GM18873 (cell line): Measurements from ENCODE around the gene NOBOX.
"Not testable (repeated sequence)": the region's sequence is repeated elsewhere in the genome, so short reads cannot be mapped to it uniquely, and the experiment has no call there.

Experiments used
- ATAC-seq: cut with Tn5 transposase; IDR thresholded peaks from one replicate; pipeline ENCODE4 v1.9.1; 2021; ENCODE audit warnings: mild to moderate bottlenecking, moderate library complexity, moderate number of reproducible peaks; ENCODE audit not compliant: unreplicated experiment, low FRiP score

The NOBOX gene

GRCh38 chr7:144403649-144404061 lies at the start of gene NOBOX:
Gene NOBOX, minus strand, starts transcription at chr7:144403693.
- no peak for ATAC-seq

GRCh38 chr7:144452064-144452463 lies 48.6 kb upstream of the NOBOX start:
- ATAC-seq = no peak

GRCh38 chr7:144445590-144445989 lies 42.1 kb upstream of the NOBOX start:
- ATAC-seq = no peak

- ATAC-seq = no peak
Measured at GRCh38 chr7:144439717-144440205, 36.3 kb upstream of the NOBOX start.

GRCh38 chr7:144438759-144439158 lies 35.3 kb upstream of the NOBOX start:
- ATAC-seq = no peak

- no peak for ATAC-seq
Measured at GRCh38 chr7:144437370-144438191, 34.1 kb upstream of the NOBOX start.

- ATAC-seq = no peak
Measured at GRCh38 chr7:144436500-144436899, 33.0 kb upstream of the NOBOX start.

- no peak for ATAC-seq
Measured at GRCh38 chr7:144428431-144428830, 24.9 kb upstream of the NOBOX start.

- not testable (repeated sequence) for ATAC-seq
Measured at GRCh38 chr7:144427539-144427938, 24.0 kb upstream of the NOBOX start.

GRCh38 chr7:144418931-144419330 lies 15.4 kb upstream of the NOBOX start:
- not testable (repeated sequence) for ATAC-seq

- ATAC-seq = no peak
Measured at GRCh38 chr7:144416341-144416740, 12.8 kb upstream of the NOBOX start.

GRCh38 chr7:144415858-144416257 lies 12.4 kb upstream of the NOBOX start:
- no peak for ATAC-seq

- ATAC-seq = no peak
Measured at GRCh38 chr7:144414815-144415214, 11.3 kb upstream of the NOBOX start.

- ATAC-seq = no peak
Measured at GRCh38 chr7:144410441-144410840, 6.9 kb upstream of the NOBOX start.

GRCh38 chr7:144408121-144408520 lies 4.6 kb upstream of the NOBOX start:
- no peak for ATAC-seq

- no peak for ATAC-seq
Measured at GRCh38 chr7:144407266-144407931, 3.9 kb upstream of the NOBOX start.

GRCh38 chr7:144404946-144405345 lies 1.5 kb upstream of the NOBOX start:
- no peak for ATAC-seq

GRCh38 chr7:144403102-144403501 lies 391 bp downstream of the NOBOX start:
- no peak for ATAC-seq

GRCh38 chr7:144401490-144401889 lies 2.0 kb downstream of the NOBOX start:
- no peak for ATAC-seq

GRCh38 chr7:144399946-144400345 lies 3.5 kb downstream of the NOBOX start:
- ATAC-seq = no peak

GRCh38 chr7:144398911-144399310 lies 4.6 kb downstream of the NOBOX start:
- no peak for ATAC-seq

GRCh38 chr7:144398291-144398690 lies 5.2 kb downstream of the NOBOX start:
- no peak for ATAC-seq
